ENCODE results near the gene RASSF4. TPM values are rescaled to one million over a fixed set of nuclear protein-coding genes. Genes with fewer than 3 reads are reported as not detected.

RASSF4 gene
- total and polyA plus RNA-seq, 4 donors: 8.2 to 26.9 (median 12.4) TPM

GRCh38 chr10:44997105-44997748 is 37.6 kb downstream of the RASSF4 start:
- no peaks in the 10 kb centered on the region for H3K9me3 ChIP-seq (ENCODE audit: control insufficient read depth in 4 of 4, low read length in 3 of 4)
- no peak overlapping the region for H3K9ac ChIP-seq (ENCODE audit: low read depth in 1 of 2, low read length in 2 of 2)
- peak overlapping the region; percentile 65 to 94 for H3K27ac ChIP-seq (ENCODE audit: low read depth in 1 of 2, low read length in 2 of 2)
- 93% methylated on average over 6 of the region's 6 CpGs for WGBS
- H3K36me3 ChIP-seq (ENCODE audit: control insufficient read depth in 4 of 4, insufficient read depth in 3 of 4, low read depth in 1 of 4, low read length in 3 of 4): no peaks in the 10 kb centered on the region
- H3K4me3 ChIP-seq (ENCODE audit: low read depth in 1 of 3, low read length in 3 of 3): no peak overlapping the region
- H3K27me3 ChIP-seq (ENCODE audit: control insufficient read depth in 4 of 4, insufficient read depth in 4 of 4, low read length in 3 of 4): no peaks in the 10 kb centered on the region
- H3K4me1 ChIP-seq (ENCODE audit: control insufficient read depth in 4 of 4, insufficient read depth in 4 of 4, low read length in 3 of 4): peaks cover 34 to 81% (median 52%) of the 10 kb centered on the region in 4 donors
- no peak for DNase-seq (ENCODE audit: low spot score)
- TF ChIP-seq, protein P1, sequence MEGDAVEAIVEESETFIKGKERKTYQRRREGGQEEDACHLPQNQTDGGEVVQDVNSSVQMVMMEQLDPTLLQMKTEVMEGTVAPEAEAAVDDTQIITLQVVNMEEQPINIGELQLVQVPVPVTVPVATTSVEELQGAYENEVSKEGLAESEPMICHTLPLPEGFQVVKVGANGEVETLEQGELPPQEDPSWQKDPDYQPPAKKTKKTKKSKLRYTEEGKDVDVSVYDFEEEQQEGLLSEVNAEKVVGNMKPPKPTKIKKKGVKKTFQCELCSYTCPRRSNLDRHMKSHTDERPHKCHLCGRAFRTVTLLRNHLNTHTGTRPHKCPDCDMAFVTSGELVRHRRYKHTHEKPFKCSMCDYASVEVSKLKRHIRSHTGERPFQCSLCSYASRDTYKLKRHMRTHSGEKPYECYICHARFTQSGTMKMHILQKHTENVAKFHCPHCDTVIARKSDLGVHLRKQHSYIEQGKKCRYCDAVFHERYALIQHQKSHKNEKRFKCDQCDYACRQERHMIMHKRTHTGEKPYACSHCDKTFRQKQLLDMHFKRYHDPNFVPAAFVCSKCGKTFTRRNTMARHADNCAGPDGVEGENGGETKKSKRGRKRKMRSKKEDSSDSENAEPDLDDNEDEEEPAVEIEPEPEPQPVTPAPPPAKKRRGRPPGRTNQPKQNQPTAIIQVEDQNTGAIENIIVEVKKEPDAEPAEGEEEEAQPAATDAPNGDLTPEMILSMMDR (IDR thresholded peaks at IDR 0.05; ENCODE audit: low read depth, low read length, missing input control): no peak
- TF ChIP-seq FOXA1 (IDR thresholded peaks at IDR 0.05): no peak
- TF ChIP-seq EGR1 (IDR thresholded peaks at IDR 0.05; ENCODE audit: low read depth in 2 of 2): no peak
- TF ChIP-seq TAF1 (conservative IDR thresholded peaks at IDR 0.05): no peak
- no peak for TF ChIP-seq HNF4A (conservative IDR thresholded peaks at IDR 0.05)
- no peak for TF ChIP-seq FOXA2 (IDR thresholded peaks at IDR 0.05)
- no peak for TF ChIP-seq ATF3 (IDR thresholded peaks at IDR 0.05)
- no peak for TF ChIP-seq RXRA (IDR thresholded peaks at IDR 0.05)

DNA sequence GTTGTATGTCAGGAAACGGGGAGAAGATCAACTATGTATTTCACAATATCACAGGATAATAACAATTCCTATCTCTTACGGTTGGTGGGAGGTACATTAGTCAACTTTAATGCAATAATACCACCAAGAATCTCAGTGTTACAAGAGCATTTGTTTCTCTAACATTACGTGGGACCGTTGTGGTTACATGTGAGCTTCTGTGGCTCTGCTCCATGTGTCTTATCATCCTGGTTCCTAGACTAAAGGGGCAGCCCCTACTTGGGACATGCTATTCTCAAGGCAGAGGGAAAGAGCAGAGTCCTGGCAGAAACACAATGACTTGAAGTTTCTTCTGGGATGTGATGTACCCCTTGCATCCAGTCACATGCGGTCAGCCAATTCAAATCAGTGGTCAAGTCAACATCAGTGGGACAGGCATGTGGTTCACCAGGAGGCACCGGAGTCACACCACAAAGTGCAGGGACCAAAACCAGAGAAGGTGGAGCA is 38.6 kb downstream of the RASSF4 start:
- Histone ChIP-seq H3K9me3 (ENCODE audit: control insufficient read depth in 4 of 4, low read length in 3 of 4) (peaks cover 0 to under 1% (median 0%) of the 10 kb centered on the region in 4 donors), H3K4me1 (ENCODE audit: control insufficient read depth in 4 of 4, insufficient read depth in 4 of 4, low read length in 3 of 4) (peaks cover 30 to 76% (median 46%) of the 10 kb centered on the region in 4 donors), H3K36me3 (ENCODE audit: control insufficient read depth in 4 of 4, insufficient read depth in 3 of 4, low read depth in 1 of 4, low read length in 3 of 4) (peaks cover 0 to under 1% (median under 1%) of the 10 kb centered on the region in 4 donors), H3K4me3 (ENCODE audit: low read depth in 1 of 3, low read length in 3 of 3) (no peak overlapping the region), H3K9ac (ENCODE audit: low read depth in 1 of 2, low read length in 2 of 2) (no peak overlapping the region), H3K27ac (ENCODE audit: low read depth in 1 of 2, low read length in 2 of 2) (peak overlapping the region; percentile 65 to 94), H3K27me3 (ENCODE audit: control insufficient read depth in 4 of 4, insufficient read depth in 4 of 4, low read length in 3 of 4) (no peaks in the 10 kb centered on the region)
- WGBS: 81% methylated on average over 6 of the region's 6 CpGs
- TF ChIP-seq, protein P2, sequence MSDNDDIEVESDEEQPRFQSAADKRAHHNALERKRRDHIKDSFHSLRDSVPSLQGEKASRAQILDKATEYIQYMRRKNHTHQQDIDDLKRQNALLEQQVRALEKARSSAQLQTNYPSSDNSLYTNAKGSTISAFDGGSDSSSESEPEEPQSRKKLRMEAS (IDR thresholded peaks at IDR 0.05): no peak
- TF ChIP-seq ATF3 (IDR thresholded peaks at IDR 0.05) (no peak), FOXA2 (IDR thresholded peaks at IDR 0.05) (no peak), RAD21 (IDR thresholded peaks at IDR 0.05) (no peak), FOXA1 (IDR thresholded peaks at IDR 0.05) (no peak), RXRA (IDR thresholded peaks at IDR 0.05) (no peak), HNF4A (conservative IDR thresholded peaks at IDR 0.05) (no peak)
- no peak for DNase-seq (ENCODE audit: low spot score)

DNA sequence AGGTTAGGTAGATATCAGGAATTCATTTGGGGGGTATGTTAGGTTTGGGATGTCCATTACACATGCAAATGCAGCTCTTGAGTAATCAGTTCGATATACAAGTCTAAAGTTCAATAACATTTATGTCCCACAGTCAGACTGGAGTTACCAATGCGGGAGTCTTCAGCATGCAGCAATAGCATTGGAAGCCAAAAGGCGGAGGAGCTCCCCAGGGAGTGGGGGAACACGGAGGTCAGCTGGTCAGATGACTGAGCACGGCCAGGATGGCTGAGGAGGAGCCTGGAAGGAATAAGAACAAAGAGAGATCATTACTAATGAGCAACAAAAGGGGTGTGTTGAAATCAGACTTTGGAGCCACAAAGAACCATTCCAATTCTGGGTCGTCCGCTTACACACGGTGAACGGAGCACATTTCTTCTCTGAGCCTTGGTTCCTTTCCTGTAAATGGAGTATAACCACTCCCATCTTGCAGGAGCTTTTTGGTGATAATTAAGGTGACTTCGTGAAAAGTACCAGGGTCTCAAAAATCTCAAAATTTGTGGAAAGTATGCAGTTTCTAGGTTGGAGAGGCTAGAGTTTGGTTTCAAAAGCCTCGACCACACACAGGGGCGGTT is 40.6 kb downstream of the RASSF4 start:
- 15% methylated on average over 12 of the region's 12 CpGs for WGBS
- Histone ChIP-seq H3K36me3 (ENCODE audit: control insufficient read depth in 4 of 4, insufficient read depth in 3 of 4, low read depth in 1 of 4, low read length in 3 of 4) (peaks cover 0 to 8% (median 5%) of the 10 kb centered on the region in 4 donors), H3K27me3 (ENCODE audit: control insufficient read depth in 4 of 4, insufficient read depth in 4 of 4, low read length in 3 of 4) (no peaks in the 10 kb centered on the region), H3K27ac (ENCODE audit: low read depth in 1 of 2, low read length in 2 of 2) (peak overlapping the region; percentile 95 to 98), H3K4me1 (ENCODE audit: control insufficient read depth in 4 of 4, insufficient read depth in 4 of 4, low read length in 3 of 4) (peaks cover 16 to 62% (median 45%) of the 10 kb centered on the region in 4 donors), H3K9ac (ENCODE audit: low read depth in 1 of 2, low read length in 2 of 2) (peak overlapping the region; percentile 61 to 89), H3K4me3 (ENCODE audit: low read depth in 1 of 3, low read length in 3 of 3) (peak overlapping the region; percentile 61 to 79 (median 73)), H3K9me3 (ENCODE audit: control insufficient read depth in 4 of 4, low read length in 3 of 4) (peaks cover 0 to 5% (median 1%) of the 10 kb centered on the region in 4 donors)
- DNase-seq (ENCODE audit: low spot score): peak; percentile 59
- TF ChIP-seq, protein P2 (IDR thresholded peaks at IDR 0.05): peak; percentile 67
- peak; percentile 93 to 97 for TF ChIP-seq HNF4A (conservative IDR thresholded peaks at IDR 0.05)
- peak; percentile 84 to 89 for TF ChIP-seq RXRA (IDR thresholded peaks at IDR 0.05)
- peak; percentile 91 for TF ChIP-seq HNF4G (IDR thresholded peaks at IDR 0.05)
- peak; percentile 24 to 43 for TF ChIP-seq RAD21 (IDR thresholded peaks at IDR 0.05)
- TF ChIP-seq, protein P1 (IDR thresholded peaks at IDR 0.05; ENCODE audit: low read depth, low read length, missing input control): no peak
- TF ChIP-seq SP1 (IDR thresholded peaks at IDR 0.05): peak; percentile 97
- peak; percentile 66 for TF ChIP-seq ATF3 (IDR thresholded peaks at IDR 0.05)
- peak; percentile 84 for TF ChIP-seq TAF1 (conservative IDR thresholded peaks at IDR 0.05)
- TF ChIP-seq EGR1 (IDR thresholded peaks at IDR 0.05; ENCODE audit: low read depth in 2 of 2): peak in 1 of 2 donors; percentile 11
- TF ChIP-seq GABPA (IDR thresholded peaks at IDR 0.05 in 1 of 2, conservative IDR thresholded peaks at IDR 0.05 in 1 of 2): no peak
